NAMALWA (cell line): ENCODE data around the gene ZNF892.
A peak's percentile ranks its signal among the peaks of the same experiment; 100 is the strongest.

Experiments
- DNase-seq: peaks from one replicate; pipeline ENCODE4 v3.0.0-alpha.2; 2015; ENCODE audit warnings: low spot score

Gene ZNF892

DNA sequence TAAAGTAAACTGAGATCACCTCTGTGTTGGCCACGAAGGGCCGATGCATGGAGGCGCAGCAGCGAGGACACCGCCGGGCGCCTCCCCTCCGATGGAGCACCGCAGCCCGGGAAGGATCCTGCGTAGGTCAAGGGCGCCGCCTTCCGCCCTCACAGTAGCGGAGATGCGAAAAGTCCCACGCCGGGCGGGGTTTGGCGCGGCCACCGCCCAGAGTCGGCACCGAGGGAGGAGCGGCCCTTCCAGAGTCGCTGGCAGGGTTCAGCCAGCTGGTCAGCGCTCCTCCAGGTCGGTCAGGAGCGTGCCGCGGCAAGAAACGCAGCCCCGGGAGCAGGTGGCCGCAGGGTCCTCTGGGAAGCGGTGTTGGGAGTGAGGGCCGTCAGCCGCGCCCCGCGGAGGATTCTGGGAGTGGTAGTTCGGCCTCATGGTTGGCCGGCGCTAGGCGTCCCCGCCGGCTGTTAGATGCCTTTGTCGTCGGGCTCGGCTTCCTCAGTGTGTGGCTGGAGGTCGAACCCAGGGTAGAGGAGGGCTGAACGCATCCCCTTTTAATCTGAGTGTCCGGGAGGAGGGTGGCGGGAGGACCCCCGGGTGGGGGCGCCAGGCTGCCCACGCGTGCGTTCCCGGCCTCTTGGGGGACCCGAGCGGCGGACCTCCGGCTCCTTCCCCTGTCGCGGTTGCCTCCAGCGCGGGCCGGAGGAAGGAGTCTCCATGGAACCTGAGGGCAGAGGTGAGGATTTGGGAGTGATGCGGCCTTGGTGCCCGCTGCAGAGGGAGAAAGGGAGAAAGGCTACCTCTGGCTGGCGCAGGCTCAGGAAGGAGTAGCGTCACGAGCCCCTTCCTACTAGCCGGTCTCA, at the start of gene ZNF892:
ZNF892 (plus strand) TSS at position 411 of the 851 bp plus-strand sequence; CDS start at position 706, 295 bp downstream.
- peak; percentile 71 for DNase-seq

GRCh38 chr2:95158441-95158840, 48.9 kb upstream of the ZNF892 start:
- no peak for DNase-seq

GRCh38 chr2:95158891-95159619, 48.3 kb upstream of the ZNF892 start:
- peak; percentile 7 for DNase-seq

DNA sequence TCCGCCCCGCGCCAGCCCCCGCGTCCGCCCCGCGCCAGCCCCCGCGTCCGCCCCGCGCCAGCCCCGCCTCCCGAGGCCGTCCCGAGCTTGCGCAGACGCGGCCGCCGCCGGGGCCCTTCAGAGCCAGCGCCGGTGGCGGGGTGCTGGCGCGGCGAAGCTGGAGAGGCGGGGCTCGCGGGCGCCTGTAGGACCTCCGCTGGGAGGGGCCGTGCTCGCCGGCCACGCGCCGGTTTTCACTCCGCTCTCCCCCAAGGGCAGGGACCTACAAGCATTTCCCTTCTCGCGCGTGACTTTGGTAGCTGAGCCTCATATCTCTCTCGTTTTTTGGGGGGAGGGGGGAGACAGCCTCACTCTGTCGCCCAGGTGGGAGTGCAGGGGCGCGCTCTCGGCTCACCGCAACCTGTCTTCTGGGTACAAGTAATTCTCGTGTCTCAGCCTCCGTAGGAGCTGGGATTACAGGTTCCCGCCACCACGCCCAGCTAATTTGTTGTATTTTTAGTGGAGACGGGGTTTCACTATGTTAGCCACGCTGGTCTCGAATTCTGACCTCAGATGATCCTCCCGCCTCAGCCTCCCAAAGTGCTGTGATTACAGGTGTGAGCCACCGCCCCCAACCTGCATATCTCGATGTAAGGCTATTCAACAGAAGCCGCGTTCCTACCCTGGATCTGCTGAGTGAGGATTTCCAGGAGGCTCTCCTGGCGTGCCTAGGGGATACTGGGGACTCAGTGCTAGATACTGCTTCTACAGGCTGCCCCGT, 47.5 kb upstream of the ZNF892 start, which contains the start of gene ZNF514:
ZNF514 (minus strand) TSS at position 159 of the 760 bp plus-strand sequence. CDS start 6,595 bp downstream, outside the sequence.
- peak; percentile 70 for DNase-seq

GRCh38 chr2:95165030-95165370, 42.3 kb upstream of the ZNF892 start:
- DNase-seq, result no peak

DNA sequence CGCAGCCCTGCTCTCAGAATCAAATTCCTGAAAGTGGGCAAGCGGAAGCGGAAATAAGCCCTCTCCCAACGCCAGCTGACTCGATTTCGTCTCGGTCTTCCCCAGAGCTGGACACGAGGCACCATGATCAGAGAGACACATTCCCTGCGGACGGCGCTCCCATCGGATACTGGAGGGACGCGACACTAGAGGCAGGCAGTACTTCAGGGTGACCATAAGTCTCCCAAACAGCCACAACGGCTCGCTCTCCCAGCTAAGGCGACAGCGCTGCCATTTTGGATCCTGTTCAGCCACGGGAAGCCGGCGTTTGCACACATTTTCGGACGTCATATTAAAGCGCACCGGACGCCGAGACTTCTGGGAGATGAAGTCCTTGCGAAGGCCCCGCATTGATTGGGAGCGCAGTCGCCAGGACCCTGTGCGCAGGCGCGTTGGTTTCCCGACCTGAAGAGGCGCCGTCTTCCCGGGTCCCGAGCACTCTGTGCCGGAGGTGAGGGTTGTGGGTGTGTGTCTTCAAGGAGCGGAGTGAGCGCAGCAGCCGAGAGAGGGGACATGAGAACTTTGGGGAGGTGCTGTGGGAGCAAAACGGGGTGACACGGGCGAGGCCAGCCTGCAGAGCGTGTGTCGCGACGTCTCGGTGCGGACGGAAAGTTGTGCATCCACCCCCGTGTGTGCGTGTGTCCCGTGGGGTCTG, 41.8 kb upstream of the ZNF892 start, which contains the start of gene ZNF2:
ZNF2 (plus strand) TSS at position 439 of the 694 bp plus-strand sequence. CDS start 10,418 bp downstream, outside the sequence.
- peak; percentile 98 for DNase-seq

DNA sequence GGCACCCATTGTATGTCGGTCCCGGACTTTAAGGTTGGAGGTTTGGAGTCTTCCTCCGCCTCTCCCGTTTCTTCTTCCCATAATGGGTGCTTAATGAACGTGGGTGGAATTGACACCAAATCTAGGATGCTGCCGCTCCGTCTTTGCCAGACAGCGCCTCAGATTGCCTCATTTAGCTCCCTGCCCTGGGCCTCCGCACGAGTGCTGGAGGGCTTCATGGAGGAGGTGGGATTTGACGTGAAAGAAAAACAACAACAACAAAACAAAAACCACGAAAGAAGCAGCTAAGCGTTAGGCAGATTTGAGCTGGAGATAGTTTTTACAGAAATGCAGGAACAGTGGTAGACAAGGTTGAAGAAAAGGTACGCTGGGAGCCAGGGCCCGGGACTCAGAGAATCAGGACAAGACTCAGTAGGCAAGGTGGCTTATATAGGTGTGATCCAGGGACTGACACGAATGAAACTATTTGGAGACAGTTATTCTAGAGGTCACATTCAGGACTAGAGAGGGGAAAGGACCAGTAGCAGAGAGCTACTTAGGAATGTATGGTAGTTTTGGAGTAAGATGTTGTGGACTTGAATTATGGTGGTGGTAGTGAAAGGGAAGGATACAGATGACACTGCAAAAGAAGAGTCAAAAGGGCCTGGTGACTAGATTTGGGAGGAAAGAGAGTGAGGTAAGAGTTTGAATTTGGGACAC, 41.1 kb upstream of the ZNF892 start:
- no peak for DNase-seq

DNA sequence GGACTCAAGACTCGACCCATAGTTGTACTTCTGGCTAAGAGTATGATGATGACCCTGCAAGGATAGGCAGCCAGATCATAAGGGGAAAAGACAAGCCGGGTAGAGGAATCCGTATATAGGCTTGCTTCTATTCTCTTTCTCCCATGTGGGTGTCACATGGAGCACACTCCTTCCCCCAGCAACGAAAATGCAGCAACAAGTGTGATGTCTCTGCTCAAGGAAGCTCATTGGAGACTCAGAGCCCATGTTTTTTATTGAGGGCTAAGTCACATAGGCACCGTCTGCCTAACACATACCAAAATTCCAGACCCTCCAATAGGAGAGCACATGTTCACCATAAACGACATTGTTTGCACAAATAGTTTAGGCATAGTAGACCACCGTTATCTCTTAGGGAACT, 35.4 kb upstream of the ZNF892 start:
- no peak for DNase-seq

GRCh38 chr2:95174031-95174542, 33.2 kb upstream of the ZNF892 start:
- no peak for DNase-seq

GRCh38 chr2:95179451-95179850, 27.9 kb upstream of the ZNF892 start:
- no peak for DNase-seq

DNA sequence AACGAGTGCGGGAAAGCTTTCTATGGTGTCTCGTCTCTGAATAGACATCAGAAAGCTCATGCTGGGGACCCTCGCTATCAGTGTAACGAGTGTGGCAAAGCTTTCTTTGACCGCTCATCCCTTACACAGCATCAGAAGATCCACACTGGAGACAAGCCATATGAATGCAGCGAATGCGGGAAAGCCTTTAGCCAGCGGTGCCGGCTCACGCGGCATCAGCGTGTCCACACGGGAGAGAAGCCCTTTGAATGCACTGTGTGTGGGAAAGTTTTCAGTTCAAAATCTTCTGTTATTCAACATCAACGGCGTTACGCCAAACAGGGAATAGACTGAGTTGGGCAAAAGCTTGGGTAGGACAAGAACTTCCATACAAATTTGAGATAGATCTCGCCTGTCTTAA, 25.5 kb upstream of the ZNF892 start:
- no peak for DNase-seq

- no peak for DNase-seq
Observed at GRCh38 chr2:95185197-95185596, 22.1 kb upstream of the ZNF892 start.

DNA sequence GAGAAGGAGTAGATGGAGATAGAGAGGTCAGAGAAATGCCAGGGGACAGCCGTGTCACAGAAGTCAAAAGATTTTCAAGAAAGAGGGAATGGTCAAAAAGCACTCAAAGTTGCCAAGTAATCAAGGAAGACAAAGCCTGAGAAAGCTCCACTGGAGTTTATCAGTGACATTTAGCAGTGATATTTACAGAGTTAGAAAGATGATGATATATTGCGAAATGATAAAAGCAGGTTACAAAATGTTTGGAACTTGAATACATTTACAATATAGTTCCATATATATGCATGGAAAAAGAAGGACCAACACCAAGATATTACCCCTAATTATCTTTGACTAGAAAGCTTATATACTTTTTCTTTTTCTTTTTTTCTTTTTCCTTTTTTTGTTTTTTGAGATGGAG, 21.3 kb upstream of the ZNF892 start:
- DNase-seq, result no peak

DNA sequence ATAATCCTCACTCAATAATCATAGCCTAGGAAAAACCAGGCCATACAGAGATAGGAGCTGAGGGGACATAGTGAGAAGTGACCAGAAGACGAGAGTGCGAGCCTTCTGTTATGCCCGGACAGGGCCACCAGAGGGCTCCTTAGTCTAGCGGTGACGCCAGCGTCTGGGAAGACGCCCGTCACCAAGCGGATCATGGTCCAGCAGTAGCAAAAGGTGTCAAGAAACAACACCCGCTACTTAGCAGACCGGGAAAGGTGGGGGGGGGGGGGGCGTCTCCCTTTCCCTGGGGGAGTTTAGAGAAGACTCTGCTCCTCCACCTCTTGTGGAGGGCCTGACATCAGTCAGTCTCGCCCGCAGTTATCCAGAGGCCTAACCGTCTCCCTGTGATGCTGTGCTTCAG, 14.4 kb upstream of the ZNF892 start:
- peak; percentile 11 for DNase-seq

GRCh38 chr2:95203911-95204310, 3.4 kb upstream of the ZNF892 start:
- no peak for DNase-seq

GRCh38 chr2:95204396-95204795, 2.9 kb upstream of the ZNF892 start:
- no peak for DNase-seq

DNA sequence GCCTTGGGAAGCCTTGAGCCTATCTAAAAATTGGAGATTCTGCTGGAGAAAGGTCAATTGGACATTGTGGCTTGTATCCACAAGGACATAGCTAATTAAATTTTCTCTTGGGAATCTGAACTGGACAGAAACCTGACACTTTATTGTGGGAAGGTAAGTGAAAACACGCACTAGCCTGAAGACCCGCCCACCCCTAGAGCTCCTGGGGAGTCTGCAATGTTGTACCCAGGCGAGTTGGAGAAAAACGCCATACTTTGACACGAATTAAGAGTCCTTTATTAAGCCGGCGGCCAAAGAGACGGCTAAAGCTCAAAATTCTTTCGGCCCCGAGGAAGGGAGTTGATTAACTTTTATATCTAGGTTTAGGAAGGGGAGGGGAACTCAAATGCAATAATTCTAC, 1.2 kb upstream of the ZNF892 start:
- DNase-seq, result no peak

DNA sequence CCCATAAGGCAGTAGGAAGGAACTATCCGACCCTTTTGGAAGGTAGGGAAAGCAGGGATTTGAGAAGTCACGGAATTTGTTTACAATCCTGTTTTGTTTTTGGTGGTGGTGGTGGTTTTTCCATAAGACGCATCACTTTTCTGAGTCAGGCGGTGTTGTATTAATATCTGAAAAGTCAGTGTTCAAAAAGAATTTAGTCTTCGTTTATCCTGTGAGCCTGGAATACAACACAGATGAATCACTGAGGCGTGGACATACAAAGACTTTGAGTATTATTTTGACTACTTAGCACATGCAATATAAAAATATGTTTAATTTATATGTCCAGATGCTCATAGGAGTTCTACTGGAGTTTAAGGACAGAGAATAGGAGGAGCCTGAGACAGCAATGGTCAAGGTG, 785 bp downstream of the ZNF892 start:
- DNase-seq, result no peak

DNA sequence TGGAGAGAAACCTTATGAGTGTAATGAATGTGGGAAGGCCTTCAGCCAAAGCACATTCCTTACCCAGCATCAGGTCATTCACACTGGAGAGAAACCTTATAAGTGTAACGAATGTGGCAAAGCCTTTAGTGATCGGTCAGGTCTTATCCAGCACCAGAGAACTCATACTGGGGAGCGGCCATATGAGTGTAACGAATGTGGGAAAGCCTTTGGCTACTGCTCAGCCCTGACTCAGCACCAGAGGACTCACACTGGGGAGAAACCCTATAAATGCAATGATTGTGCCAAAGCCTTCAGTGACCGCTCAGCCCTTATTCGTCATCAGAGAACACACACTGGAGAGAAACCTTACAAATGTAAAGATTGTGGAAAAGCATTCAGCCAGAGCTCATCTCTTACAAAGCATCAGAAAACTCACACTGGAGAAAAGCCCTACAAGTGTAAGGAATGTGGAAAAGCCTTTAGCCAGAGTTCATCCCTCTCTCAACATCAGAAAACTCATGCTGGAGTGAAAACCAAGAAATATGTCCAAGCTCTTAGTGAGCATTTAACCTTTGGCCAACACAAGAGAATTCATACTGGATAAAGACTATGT, 7.8 kb downstream of the ZNF892 start:
- no peak for DNase-seq

DNA sequence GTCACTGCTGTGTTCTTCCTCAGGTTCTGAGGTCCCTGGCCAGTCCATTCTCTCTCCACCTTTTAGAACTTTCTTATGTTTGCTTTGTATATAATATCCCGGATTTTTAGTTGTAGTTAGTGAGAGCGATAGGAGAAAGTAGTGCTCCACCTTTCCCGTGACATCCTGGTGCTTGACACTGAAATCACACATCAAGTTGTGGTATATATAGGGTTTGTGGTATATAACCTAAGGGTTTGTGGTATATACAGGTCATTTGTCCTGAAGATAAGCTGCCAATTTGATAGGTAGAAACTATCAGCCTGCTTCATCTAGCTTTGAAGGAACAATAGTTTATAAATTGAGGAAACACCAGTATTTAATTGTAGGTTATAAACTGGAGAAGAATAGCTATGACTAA, 13.1 kb downstream of the ZNF892 start:
- no peak for DNase-seq

- DNase-seq, result no peak
Observed at GRCh38 chr2:95225658-95226057, 18.3 kb downstream of the ZNF892 start.
